BJ (cell line): ENCODE data around the gene ZNF608. TPM values are rescaled to one million over a fixed set of nuclear protein-coding genes. Genes with fewer than 3 reads are reported as not detected.

Experiments used
- CTCF ChIA-PET: fragments of 350-600 bp; formaldehyde crosslinking; extraction: SDS; loops from one replicate; lab custom pipeline; 2021; ENCODE audit warnings: antibody characterized with exemption, inconsistent platforms; lab: Yijun Ruan, JAX
- POLR2A ChIA-PET: fragments of 300-600 bp; sonication (Branson Sonifier 250); formaldehyde crosslinking; extraction: SDS; loops from one replicate; lab custom pipeline; 2021; ENCODE audit warnings: antibody characterized with exemption; lab: Charles Lee
- DNase-seq: peaks from one replicate; pipeline ENCODE4 v3.0.0-alpha.2; 2011; ENCODE audit warnings: low read depth
- H3K27me3 ChIP-seq: 2 replicates; pipeline ENCODE4 v1.6.0; 2011; ENCODE audit warnings: low read length; ENCODE audit not compliant: control insufficient read depth, insufficient read depth
- H3K36me3 ChIP-seq: 2 replicates; pipeline ENCODE4 v1.5.1; 2011; ENCODE audit warnings: low read length; ENCODE audit not compliant: control insufficient read depth, insufficient read depth
- H3K4me3 ChIP-seq: 2 replicates; pipeline ENCODE4 v1.5.1; 2011; ENCODE audit warnings: low read depth, mild to moderate bottlenecking, control low read depth, low read length
- polyA plus RNA-seq: library from polyadenylated mRNA; depleted of rRNA; stranded (reverse); fragments of >200 nt; gene quantifications from 2 replicates; pipeline ENCODE4 v1.2.3, GENCODE V29; 2011
- TF ChIP-seq, protein P1 (sequence below): IDR thresholded peaks from 2 replicates; pipeline ENCODE4 v1.5.1; 2011; ENCODE audit warnings: low read depth, mild to moderate bottlenecking, control low read depth, inconsistent platforms, low read length, moderate library complexity; ENCODE audit not compliant: insufficient read depth

ZNF608 gene
- polyA plus RNA-seq, 1 experiment, result 0.43 TPM

GRCh38 chr5:124713595-124713994 lies 32.8 kb downstream of the ZNF608 start:
- POLR2A ChIA-PET, result no interaction called here
- no peaks in the 10 kb centered on the region for H3K27me3 ChIP-seq
- no peaks in the 10 kb centered on the region for H3K36me3 ChIP-seq
- DNase-seq, result no peak
- H3K4me3 ChIP-seq, result no peak overlapping the region
- CTCF ChIA-PET, result no interaction called here
- TF ChIP-seq, protein P1, sequence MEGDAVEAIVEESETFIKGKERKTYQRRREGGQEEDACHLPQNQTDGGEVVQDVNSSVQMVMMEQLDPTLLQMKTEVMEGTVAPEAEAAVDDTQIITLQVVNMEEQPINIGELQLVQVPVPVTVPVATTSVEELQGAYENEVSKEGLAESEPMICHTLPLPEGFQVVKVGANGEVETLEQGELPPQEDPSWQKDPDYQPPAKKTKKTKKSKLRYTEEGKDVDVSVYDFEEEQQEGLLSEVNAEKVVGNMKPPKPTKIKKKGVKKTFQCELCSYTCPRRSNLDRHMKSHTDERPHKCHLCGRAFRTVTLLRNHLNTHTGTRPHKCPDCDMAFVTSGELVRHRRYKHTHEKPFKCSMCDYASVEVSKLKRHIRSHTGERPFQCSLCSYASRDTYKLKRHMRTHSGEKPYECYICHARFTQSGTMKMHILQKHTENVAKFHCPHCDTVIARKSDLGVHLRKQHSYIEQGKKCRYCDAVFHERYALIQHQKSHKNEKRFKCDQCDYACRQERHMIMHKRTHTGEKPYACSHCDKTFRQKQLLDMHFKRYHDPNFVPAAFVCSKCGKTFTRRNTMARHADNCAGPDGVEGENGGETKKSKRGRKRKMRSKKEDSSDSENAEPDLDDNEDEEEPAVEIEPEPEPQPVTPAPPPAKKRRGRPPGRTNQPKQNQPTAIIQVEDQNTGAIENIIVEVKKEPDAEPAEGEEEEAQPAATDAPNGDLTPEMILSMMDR, result no peak

- H3K36me3 ChIP-seq, result no peaks in the 10 kb centered on the region
- ChIA-PET POLR2A (no interaction called here), CTCF (no interaction called here)
- H3K27me3 ChIP-seq, result no peaks in the 10 kb centered on the region
- H3K4me3 ChIP-seq, result no peak overlapping the region
- TF ChIP-seq, protein P1, result no peak
- no peak for DNase-seq
Observed at GRCh38 chr5:124712731-124713305, 33.6 kb downstream of the ZNF608 start.

GRCh38 chr5:124708086-124708485 lies 38.4 kb downstream of the ZNF608 start:
- POLR2A ChIA-PET, result no interaction called here
- CTCF ChIA-PET, result interaction anchor here (0.6 to 1.1 kb wide), 2 partner anchors 12 to 1755 kb away, joined by 3 read pairs; no protein-coding TSS in a partner anchor

GRCh38 chr5:124707520-124707919 lies 38.9 kb downstream of the ZNF608 start:
- ChIA-PET CTCF (interaction anchor here (0.6 kb wide), 1 partner anchor 1755 kb away, joined by 3 read pairs; no protein-coding TSS in a partner anchor), POLR2A (no interaction called here)
- Histone ChIP-seq H3K4me3 (no peak overlapping the region), H3K27me3 (peaks cover 1% of the 10 kb centered on the region; the same call in 1 of the 2 replicates), H3K36me3 (no peaks in the 10 kb centered on the region)
- no peak for DNase-seq
- TF ChIP-seq, protein P1, result no peak

More at GRCh38 chr5:124708086-124708485, 38.4 kb downstream of the ZNF608 start:
- TF ChIP-seq, protein P1, result no peak
- H3K27me3 ChIP-seq, result peaks cover 1% of the 10 kb centered on the region; the same call in 1 of the 2 replicates
- H3K4me3 ChIP-seq, result no peak overlapping the region
- DNase-seq, result no peak
- H3K36me3 ChIP-seq, result no peaks in the 10 kb centered on the region

- peaks cover 1% of the 10 kb centered on the region; the same call in 1 of the 2 replicates for H3K27me3 ChIP-seq
- no peaks in the 10 kb centered on the region for H3K36me3 ChIP-seq
- DNase-seq, result no peak
- CTCF ChIA-PET, result no interaction called here
- TF ChIP-seq, protein P1, result no peak
- H3K4me3 ChIP-seq, result no peak overlapping the region
- POLR2A ChIA-PET, result no interaction called here
Observed at GRCh38 chr5:124706729-124707361, 39.6 kb downstream of the ZNF608 start.
